Activated CD4-positive, CD25-positive, alpha-beta regulatory T cell treated with anti-CD3 and anti-CD28 coated beads, Interleukin-2, amount 50 U/mL, for 16 hours (primary cell): ENCODE measurements around the gene MZF1.

ENCODE experiments used
- DNase-seq: peaks from one replicate; pipeline ENCODE4 v3.0.0-alpha.2; 2020; ENCODE audit warnings: low read depth, low spot score

MZF1 gene

DNA sequence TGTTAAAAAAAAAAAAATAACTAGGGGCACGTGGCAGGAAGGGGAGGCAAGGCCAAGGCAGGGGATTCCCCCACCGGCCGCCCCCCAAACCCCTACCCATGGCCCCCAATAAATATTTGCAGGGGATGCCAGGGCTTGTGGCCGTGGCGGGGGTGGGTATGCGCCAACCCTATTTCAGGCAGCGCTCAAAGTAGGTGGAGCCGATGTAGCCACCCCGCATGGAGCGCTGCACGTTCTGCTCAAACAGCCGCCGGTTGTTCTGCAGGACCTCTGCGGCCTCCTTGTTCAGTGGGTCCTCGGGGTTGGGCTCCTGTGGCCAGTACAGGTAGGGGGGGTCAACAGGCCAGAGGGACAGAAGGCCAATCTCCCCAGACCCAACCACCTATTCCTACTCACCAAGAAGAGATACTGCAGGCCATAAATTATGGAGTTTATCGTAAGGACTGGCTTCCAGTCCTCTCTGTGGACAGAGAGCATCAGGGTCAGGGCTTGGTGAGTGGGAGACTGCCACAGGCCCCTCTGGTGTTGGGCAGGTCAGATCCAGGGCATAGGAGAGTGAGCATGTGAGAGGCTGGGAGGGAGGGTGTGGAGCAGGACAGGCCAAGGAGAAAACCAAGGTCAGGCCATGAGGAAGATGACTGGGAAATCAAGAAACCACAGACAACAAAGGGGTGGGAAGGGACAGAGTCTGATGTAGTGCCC is 17.1 kb downstream of the MZF1 start:
- no peak for DNase-seq

DNA sequence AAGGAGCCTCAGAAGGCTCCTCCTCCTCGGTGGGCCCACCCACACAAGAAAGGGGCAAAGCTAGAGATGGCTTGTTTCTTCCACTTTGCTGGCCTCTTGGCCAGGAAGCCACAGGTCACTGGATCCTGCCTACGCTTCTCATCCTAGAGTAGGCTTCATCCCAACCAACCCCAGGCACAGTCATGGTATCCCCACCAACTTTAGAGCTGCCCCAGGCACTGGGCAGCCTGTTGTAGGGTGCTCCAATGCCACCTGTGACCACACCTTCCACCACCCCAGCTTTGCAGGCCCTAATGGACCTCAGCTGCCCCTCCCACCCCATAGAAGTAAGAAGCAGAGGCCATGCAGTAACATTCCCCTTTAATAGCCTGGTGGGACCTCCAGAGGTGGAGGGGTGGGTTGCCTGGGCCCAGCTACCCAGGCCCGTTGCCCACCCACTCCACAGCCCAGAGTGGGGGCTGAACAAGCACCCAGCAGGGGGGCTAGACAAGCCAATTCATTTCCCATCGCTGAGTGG is 17.7 kb downstream of the MZF1 start:
- no peak for DNase-seq

- DNase-seq = peak; percentile 96
These were observed 18.4 kb downstream of the MZF1 start, which contains the start of gene CHMP2A for GRCh38 chr19:58554494-58555368. Gene CHMP2A, minus strand, starts transcription at chr19:58555105. Its CDS starts 893 bp downstream, at chr19:58554212.

GRCh38 chr19:58553799-58554493 is 19.2 kb downstream of the MZF1 start:
- no peak for DNase-seq

- DNase-seq = no peak
These were observed 20.5 kb downstream of the MZF1 start for GRCh38 chr19:58552655-58553054.

DNA sequence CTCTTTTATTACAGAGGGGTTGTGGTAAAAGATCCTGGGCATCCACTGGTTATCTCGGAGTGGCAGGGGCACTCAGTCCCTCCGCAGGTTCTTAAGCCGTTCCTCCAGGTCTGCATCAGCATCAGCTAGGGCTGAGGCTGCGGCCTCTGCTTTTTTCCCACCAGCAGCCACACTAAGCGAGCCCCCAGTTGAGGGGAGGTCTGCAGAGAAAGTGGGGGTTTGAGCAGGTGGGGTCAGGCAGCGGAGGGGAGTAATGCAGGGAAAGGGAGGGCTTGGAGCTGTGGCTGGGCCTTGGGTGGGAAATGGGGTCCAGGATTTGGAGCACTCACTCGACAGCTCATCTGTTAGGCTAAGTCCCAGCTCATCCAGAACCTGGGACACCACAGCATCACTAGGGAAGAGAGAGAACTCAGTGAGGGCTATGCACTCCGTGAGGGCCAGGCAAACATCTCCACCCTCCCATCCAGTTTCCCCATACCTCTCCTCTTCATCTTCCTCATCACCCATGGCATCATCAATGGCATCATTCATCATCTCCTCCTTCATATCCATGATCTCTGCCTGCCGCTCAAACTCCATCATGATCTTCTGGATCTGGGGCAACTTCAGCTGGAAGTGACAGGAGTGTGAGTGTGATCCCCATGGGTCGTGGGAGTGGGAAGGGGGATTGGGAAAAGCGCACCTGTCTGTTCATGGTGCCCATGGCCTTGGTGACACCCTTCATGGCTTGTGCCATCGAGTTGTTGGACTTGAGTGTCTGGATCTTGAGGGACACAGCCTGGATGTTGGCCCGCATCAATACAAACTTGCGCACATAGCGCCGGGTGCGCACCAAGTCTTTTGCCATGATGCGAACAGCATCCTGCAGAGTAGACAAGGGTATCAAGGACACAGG is 21.3 kb downstream of the MZF1 start:
- DNase-seq = no peak

DNA sequence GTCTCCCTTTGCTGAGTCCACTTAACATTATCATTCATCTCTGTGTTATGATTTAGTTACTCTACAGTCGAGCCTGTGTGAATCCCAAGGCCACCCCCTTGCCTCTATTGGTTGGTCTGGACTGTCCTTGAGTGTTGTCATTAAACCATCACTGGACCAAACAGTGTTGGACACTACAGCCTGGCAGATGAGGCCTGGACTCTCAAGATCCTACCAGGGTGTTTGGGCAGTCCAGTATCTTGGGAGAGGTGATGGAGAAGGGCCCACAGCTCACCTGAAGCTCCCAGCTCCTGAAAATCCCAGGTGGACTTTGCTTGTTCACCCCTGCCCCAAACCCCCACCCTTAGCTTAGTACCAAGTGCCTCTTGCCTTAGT is 22.0 kb downstream of the MZF1 start:
- DNase-seq = no peak

DNA sequence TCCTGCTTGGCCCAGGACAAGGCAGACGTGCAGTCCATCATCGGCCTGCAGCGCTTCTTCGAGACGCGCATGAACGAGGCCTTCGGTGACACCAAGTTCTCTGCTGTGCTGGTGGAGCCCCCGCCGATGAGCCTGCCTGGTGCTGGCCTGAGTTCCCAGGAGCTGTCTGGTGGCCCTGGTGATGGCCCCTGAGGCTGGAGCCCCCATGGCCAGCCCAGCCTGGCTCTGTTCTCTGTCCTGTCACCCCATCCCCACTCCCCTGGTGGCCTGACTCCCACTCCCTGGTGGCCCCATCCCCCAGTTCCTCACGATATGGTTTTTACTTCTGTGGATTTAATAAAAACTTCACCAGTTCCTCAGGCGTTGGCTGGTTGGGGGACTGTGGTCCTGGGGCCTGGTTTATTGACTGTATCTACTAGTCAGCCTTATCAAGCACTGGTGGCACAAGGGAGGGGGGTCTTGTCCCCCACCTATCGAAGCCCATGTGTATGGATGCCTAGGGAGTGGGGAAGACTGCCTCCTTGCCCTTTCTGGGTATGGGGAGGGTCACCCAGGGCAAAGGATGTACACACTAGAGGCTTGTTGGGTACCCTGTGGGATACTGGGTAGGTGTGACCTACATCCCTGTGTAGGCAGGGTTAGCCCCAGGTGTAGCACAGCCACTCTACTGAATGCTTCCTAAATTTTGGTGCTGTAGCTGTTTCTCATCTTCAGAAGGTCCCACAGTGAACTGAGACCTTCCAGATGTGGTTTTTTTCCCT is 22.6 kb downstream of the MZF1 start:
- DNase-seq = no peak

- no peak for DNase-seq
These were observed 23.3 kb downstream of the MZF1 start for GRCh38 chr19:58549664-58550361.

- no peak for DNase-seq
These were observed 24.1 kb downstream of the MZF1 start for GRCh38 chr19:58548859-58549663.

DNA sequence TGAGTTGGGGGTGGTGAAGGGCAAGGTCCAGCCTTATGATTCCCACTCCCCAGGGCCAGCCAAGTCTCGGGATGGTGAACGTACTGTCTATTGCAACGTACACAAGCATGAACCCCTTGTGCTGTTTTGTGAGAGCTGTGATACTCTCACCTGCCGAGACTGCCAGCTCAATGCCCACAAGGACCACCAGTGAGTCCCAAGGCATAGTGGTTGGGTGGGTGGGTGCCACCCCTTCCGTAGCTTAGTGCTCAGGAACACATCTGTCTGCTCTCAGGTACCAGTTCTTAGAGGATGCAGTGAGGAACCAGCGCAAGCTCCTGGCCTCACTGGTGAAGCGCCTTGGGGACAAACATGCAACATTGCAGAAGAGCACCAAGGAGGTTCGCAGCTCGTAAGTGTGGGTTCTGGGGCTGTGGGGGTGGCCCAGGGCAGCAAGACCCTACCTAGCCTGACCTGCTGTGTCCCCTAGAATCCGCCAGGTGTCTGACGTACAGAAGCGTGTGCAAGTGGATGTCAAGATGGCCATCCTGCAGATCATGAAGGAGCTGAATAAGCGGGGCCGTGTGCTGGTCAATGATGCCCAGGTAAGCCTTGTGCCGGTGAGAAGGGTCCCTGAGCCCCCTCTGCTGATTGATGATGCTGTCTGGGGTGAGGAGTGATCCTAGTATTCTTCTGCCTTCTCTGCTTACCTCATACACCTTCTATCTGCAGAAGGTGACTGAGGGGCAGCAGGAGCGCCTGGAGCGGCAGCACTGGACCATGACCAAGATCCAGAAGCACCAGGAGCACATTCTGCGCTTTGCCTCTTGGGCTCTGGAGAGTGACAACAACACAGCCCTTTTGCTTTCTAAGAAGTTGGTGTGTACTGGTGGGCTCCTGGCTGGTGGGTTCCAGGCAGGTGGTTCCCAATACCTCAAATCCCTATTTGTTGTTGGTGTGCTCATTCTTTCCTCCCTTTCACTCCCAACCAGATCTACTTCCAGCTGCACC is 25.5 kb downstream of the MZF1 start:
- DNase-seq = no peak

GRCh38 chr19:58546019-58546530 is 27.1 kb downstream of the MZF1 start:
- no peak for DNase-seq

GRCh38 chr19:58545286-58546018 is 27.7 kb downstream of the MZF1 start:
- DNase-seq = no peak

DNA sequence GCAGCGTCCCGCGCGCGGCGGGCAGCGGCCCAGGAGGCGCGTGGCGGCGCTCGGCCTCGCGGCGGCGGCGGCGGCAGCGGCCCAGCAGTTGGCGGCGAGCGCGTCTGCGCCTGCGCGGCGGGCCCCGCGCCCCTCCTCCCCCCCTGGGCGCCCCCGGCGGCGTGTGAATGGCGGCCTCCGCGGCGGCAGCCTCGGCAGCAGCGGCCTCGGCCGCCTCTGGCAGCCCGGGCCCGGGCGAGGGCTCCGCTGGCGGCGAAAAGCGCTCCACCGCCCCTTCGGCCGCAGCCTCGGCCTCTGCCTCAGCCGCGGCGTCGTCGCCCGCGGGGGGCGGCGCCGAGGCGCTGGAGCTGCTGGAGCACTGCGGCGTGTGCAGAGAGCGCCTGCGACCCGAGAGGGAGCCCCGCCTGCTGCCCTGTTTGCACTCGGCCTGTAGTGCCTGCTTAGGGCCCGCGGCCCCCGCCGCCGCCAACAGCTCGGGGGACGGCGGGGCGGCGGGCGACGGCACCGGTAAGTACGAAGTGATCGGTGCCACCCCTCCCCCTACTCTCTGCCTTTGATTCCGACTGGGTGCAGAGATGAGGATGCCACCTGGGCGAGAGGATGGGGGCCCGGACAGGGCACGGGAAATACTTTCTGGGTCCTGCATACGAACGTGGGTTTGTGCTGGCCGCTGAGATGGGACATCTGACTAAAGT is 28.4 kb downstream of the MZF1 start:
- DNase-seq = peak; percentile 55

- peak; percentile 100 for DNase-seq
These were observed 29.1 kb downstream of the MZF1 start, which contains the start of gene TRIM28 for GRCh38 chr19:58543826-58544590. Gene TRIM28, plus strand, starts transcription at chr19:58544064. Its CDS starts 694 bp downstream, at chr19:58544758.
